Fibroblast of skin of abdomen (primary cell): ENCODE results near the gene MZT1. TPM values are rescaled to one million over a fixed set of nuclear protein-coding genes. Genes with fewer than 3 reads are reported as not detected.
"Not testable (repeated sequence)": the region's sequence is repeated elsewhere in the genome, so short reads cannot be mapped to it uniquely, and the experiment has no call there.

Experiments
- DNase-seq: peaks from one replicate; pipeline ENCODE4 v3.0.0-alpha.2; 2013
- polyA plus RNA-seq, 2 experiments: library from polyadenylated mRNA; unstranded; fragments of 120-200 nt; gene quantifications; one replicate each; pipeline ENCODE4 v1.2.1, GENCODE V29; 2013; ENCODE audit not compliant: insufficient read length in 2 of 2

Gene MZT1
- 20.6 TPM for polyA plus RNA-seq (2013, experiment 1 of 2; ENCODE audit: insufficient read length)
- 23.0 TPM for polyA plus RNA-seq (2013, experiment 2 of 2; ENCODE audit: insufficient read length)

- peak; percentile 98 for DNase-seq
Measured at GRCh38 chr13:72727417-72728289, at the start of gene MZT1, which contains the start of gene BORA. Gene MZT1 (minus strand): TSS chr13:72727629. CDS start chr13:72727602, 27 bp downstream. Gene BORA (plus strand): TSS chr13:72727923. CDS start chr13:72728941, 1,018 bp downstream.

GRCh38 chr13:72774019-72774418 is 46.6 kb upstream of the MZT1 start:
- no peak for DNase-seq

- DNase-seq = no peak
Measured at GRCh38 chr13:72763411-72763810, 36.0 kb upstream of the MZT1 start.

- no peak for DNase-seq
Measured at GRCh38 chr13:72760189-72760588, 32.8 kb upstream of the MZT1 start.

GRCh38 chr13:72757792-72758535 is 30.5 kb upstream of the MZT1 start:
- no peak for DNase-seq

- DNase-seq = no peak
Measured at GRCh38 chr13:72754111-72754510, 26.7 kb upstream of the MZT1 start.

- no peak for DNase-seq
Measured at GRCh38 chr13:72751220-72751619, 23.8 kb upstream of the MZT1 start.

GRCh38 chr13:72745260-72745659 is 17.8 kb upstream of the MZT1 start:
- DNase-seq = no peak

- DNase-seq = no peak
Measured at GRCh38 chr13:72740015-72740414, 12.6 kb upstream of the MZT1 start.

- no peak for DNase-seq
Measured at GRCh38 chr13:72737033-72737432, 9.6 kb upstream of the MZT1 start.

- no peak for DNase-seq
Measured at GRCh38 chr13:72728290-72728605, 819 bp upstream of the MZT1 start.

- peak; percentile 14 for DNase-seq
Measured at GRCh38 chr13:72726726-72727416, 558 bp downstream of the MZT1 start.

GRCh38 chr13:72726185-72726584 is 1.2 kb downstream of the MZT1 start:
- not testable (repeated sequence) for DNase-seq

- no peak for DNase-seq
Measured at GRCh38 chr13:72716776-72717175, 10.7 kb downstream of the MZT1 start.

- no peak for DNase-seq
Measured at GRCh38 chr13:72700509-72700908, 26.9 kb downstream of the MZT1 start.

- no peak for DNase-seq
Measured at GRCh38 chr13:72698164-72698563, 29.3 kb downstream of the MZT1 start.

GRCh38 chr13:72696579-72696978 is 30.9 kb downstream of the MZT1 start:
- peak; percentile 16 for DNase-seq

- no peak for DNase-seq
Measured at GRCh38 chr13:72694314-72694713, 33.1 kb downstream of the MZT1 start.

- no peak for DNase-seq
Measured at GRCh38 chr13:72693832-72694231, 33.6 kb downstream of the MZT1 start.

GRCh38 chr13:72692884-72693514 is 34.4 kb downstream of the MZT1 start:
- no peak for DNase-seq

- peak; percentile 20 for DNase-seq
Measured at GRCh38 chr13:72689181-72689696, 38.2 kb downstream of the MZT1 start.

- DNase-seq = no peak
Measured at GRCh38 chr13:72686766-72687165, 40.7 kb downstream of the MZT1 start.
